ENCODE data around the gene CCKAR.

DNA sequence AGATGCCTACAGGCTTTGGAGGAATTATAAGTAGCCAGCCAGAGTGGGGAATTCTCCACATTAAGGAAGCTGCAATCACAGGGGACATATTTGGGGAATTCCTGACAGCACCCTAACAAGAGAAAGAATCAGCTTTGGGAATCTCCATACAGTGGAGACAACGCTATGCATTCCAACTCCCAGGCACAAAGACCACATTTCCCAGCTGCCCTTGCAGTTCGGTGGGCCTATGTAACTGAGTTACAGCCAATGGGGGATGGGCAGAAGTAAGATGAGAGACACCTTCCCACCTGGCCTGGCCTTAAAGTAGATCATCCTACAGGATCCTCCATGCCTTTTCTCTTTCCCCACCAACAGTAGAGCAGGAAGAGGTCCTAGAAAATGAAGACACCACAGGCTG, 43.4 kb upstream of the CCKAR start:
- TF ChIP-seq TAF1 (IDR thresholded peaks at IDR 0.05; ENCODE audit: borderline replicate concordance, insufficient read depth, low read length) = no peak
- TF ChIP-seq POLR2AphosphoS5 (IDR thresholded peaks at IDR 0.05; ENCODE audit: low read depth, low read length) = no peak
- TF ChIP-seq SIN3A (IDR thresholded peaks at IDR 0.05; ENCODE audit: borderline replicate concordance, insufficient read depth, low read length) = no peak

Data from PFSK-1 (cell line).